ENCODE data around the gene HCK.

- TF ChIP-seq EZH2 (IDR thresholded peaks at IDR 0.05; ENCODE audit: low read depth) (no peak), CTCF (conservative IDR thresholded peaks at IDR 0.05) (no peak)
These were observed 67.7 kb downstream of the HCK start for GRCh38 chr20:32119734-32120133.
